HepG2 (cell line): Measurements from ENCODE around the gene ZNF33A. TPM values are rescaled to one million over a fixed set of nuclear protein-coding genes. Genes with fewer than 3 reads are reported as not detected.

Source experiments
- ATAC-seq: fragments of 200-7000 bp; cut with Tn5 transposase; 3 replicates; pipeline ENCODE4 v1.9.1; 2020; ENCODE audit warnings: mild to moderate bottlenecking, moderate library complexity
- Bru-seq: library from RNA; stranded (reverse); fragments of 400-500 nt; gene quantifications from one replicate; lab custom pipeline; 2021; lab: Mats Ljungman, UMichigan
- BruChase-seq, 2 experiments: library from RNA; stranded (reverse); fragments of 400-500 nt; gene quantifications; one replicate each; lab custom pipeline; 2021; lab: Mats Ljungman, UMichigan
- BruUV-seq: library from RNA; stranded (reverse); fragments of 400-500 nt; replicated peaks from 2 replicates; lab custom pipeline; 2021; lab: Mats Ljungman, UMichigan
- CTCF ChIA-PET: fragments of 300-600 bp; formaldehyde crosslinking; extraction: SDS; loops from one replicate; lab custom pipeline; 2021; ENCODE audit warnings: low total read pairs, inconsistent platforms, low intra/inter-chr PET ratio; lab: Yijun Ruan, JAX
- POLR2A ChIA-PET: fragments of 350-600 bp; sonication (Branson Sonifier 250); formaldehyde crosslinking; loops from one replicate; lab custom pipeline; 2020; ENCODE audit warnings: antibody characterized with exemption, inconsistent platforms; lab: Yijun Ruan, JAX
- DNase-seq: peaks from one replicate; pipeline ENCODE4 v3.0.0-alpha.2; 2015; ENCODE audit warnings: low spot score
- FAIRE-seq: peaks from 3 replicates; lab custom pipeline; 2011; peaks lifted over from hg19 to GRCh38; lab: Jason Lieb, UNC
- H2AFZ ChIP-seq: one replicate; pipeline ENCODE4 v1.6.1; 2011; ENCODE audit warnings: low read length, inconsistent platforms
- H3K27ac ChIP-seq: fragments of 300-600 bp; 3 replicates; pipeline ENCODE4 v1.8.0; 2011; ENCODE audit warnings: mixed run types, mild to moderate bottlenecking, mixed read lengths, low read length, inconsistent platforms; ENCODE audit not compliant: insufficient read depth; ENCODE audit errors: extremely low read length
- H3K27me3 ChIP-seq, 2 experiments: fragments of 200-600 bp in 1 of 2; 2 replicates in 1 of 2; 3 replicates in 1 of 2; pipeline versions ENCODE4 v1.6.0 to v1.8.0; 2011; ENCODE audit warnings: low read length in 2 of 2, mild to moderate bottlenecking in 2 of 2, moderate library complexity in 2 of 2, inconsistent platforms in 1 of 2; ENCODE audit not compliant: insufficient read depth in 2 of 2, control insufficient read depth in 1 of 2
- H3K36me3 ChIP-seq, 2 experiments: fragments of 200-600 bp in 1 of 2; replicated peaks in 1 of 2; 2 replicates in 1 of 2; 3 replicates in 1 of 2; pipeline versions ENCODE4 v1.5.1 to v1.8.0; 2011; ENCODE audit warnings: low read length in 2 of 2, inconsistent platforms in 1 of 2; ENCODE audit not compliant: insufficient read depth in 2 of 2, control insufficient read depth in 1 of 2
- H3K4me1 ChIP-seq: 2 replicates; pipeline ENCODE4 v1.5.1; 2012; ENCODE audit warnings: low read length, inconsistent platforms; ENCODE audit not compliant: insufficient read depth
- H3K4me2 ChIP-seq: 2 replicates; pipeline ENCODE4 v1.6.0; 2011; ENCODE audit warnings: low read depth, low read length, inconsistent platforms
- H3K4me3 ChIP-seq, 3 experiments: fragments of 200-600 bp in 1 of 3; sonication (generic), shearing (Covaris generic) in 1 of 3; replicated peaks in 1 of 3; 2 replicates each; pipeline ENCODE4 v1.5.1; 2011 to 2016; ENCODE audit warnings: low read length in 3 of 3, inconsistent platforms in 2 of 3, low read depth in 2 of 3, mild to moderate bottlenecking in 2 of 3, control low read depth in 1 of 3, mixed read lengths in 1 of 3; ENCODE audit not compliant: insufficient read depth in 1 of 3
- H3K79me2 ChIP-seq: one replicate; pipeline ENCODE4 v1.6.1; 2011; ENCODE audit warnings: low read length, inconsistent platforms; ENCODE audit not compliant: insufficient read depth
- H3K9ac ChIP-seq: 2 replicates; pipeline ENCODE4 v1.6.0; 2011; ENCODE audit warnings: mild to moderate bottlenecking, low read depth, low read length, inconsistent platforms; ENCODE audit not compliant: insufficient read depth
- H3K9me3 ChIP-seq: 2 replicates; pipeline ENCODE4 v1.5.1; 2012; ENCODE audit warnings: mild to moderate bottlenecking, low read length
- H4K20me1 ChIP-seq: 2 replicates; pipeline ENCODE4 v1.6.0; 2011; ENCODE audit warnings: inconsistent platforms, mild to moderate bottlenecking, low read length, moderate library complexity; ENCODE audit not compliant: insufficient read depth
- CREB1 ChIP-seq, 2 experiments: fragments of 450-650 bp in 1 of 2; IDR thresholded peaks; 2 replicates each; pipeline ENCODE4 v1.6.1; 2016 to 2017; ENCODE audit warnings: control low read depth in 1 of 2, mild to moderate bottlenecking in 1 of 2, missing compliant biosample characterization in 1 of 2, missing genetic modification characterization in 1 of 2
- DNMT1 ChIP-seq: sonication (generic); formaldehyde crosslinking; IDR thresholded peaks from 2 replicates; pipeline ENCODE4 v1.5.1; 2020; ENCODE audit warnings: mild to moderate bottlenecking, missing genetic modification reagents
- EZH2 ChIP-seq: conservative IDR thresholded peaks from 2 replicates; pipeline ENCODE4 v1.6.1; 2012; ENCODE audit warnings: mild to moderate bottlenecking, low read depth, low read length, moderate library complexity
- FOXP4 ChIP-seq: sonication (generic); formaldehyde crosslinking; IDR thresholded peaks from 2 replicates; pipeline ENCODE4 v1.4.0; 2020; ENCODE audit warnings: missing genetic modification reagents
- ZNF12 ChIP-seq: sonication (generic); formaldehyde crosslinking; IDR thresholded peaks from 2 replicates; pipeline ENCODE4 v1.5.0; 2020; ENCODE audit warnings: missing genetic modification reagents
- ZNF205 ChIP-seq: IDR thresholded peaks from 2 replicates; pipeline ENCODE4 v1.6.1; 2018; ENCODE audit warnings: missing biosample characterization, missing genetic modification reagents
- ZNF614 ChIP-seq: IDR thresholded peaks from 2 replicates; pipeline ENCODE4 v1.6.1; 2018; ENCODE audit warnings: missing biosample characterization, missing genetic modification reagents, inconsistent platforms, borderline replicate concordance
- ZNF674 ChIP-seq: sonication (generic); formaldehyde crosslinking; IDR thresholded peaks from 2 replicates; pipeline ENCODE4 v1.5.0; 2020; ENCODE audit warnings: low read depth, mild to moderate bottlenecking, missing genetic modification reagents
- ZNF879 ChIP-seq: sonication (generic); formaldehyde crosslinking; IDR thresholded peaks from 2 replicates; pipeline ENCODE4 v1.8.1; 2023; ENCODE audit warnings: missing genetic modification reagents
- ZSCAN25 ChIP-seq: sonication (generic); formaldehyde crosslinking; IDR thresholded peaks from 2 replicates; pipeline ENCODE4 v1.8.0; 2022; ENCODE audit warnings: mild to moderate bottlenecking, missing genetic modification reagents
- ZSCAN9 ChIP-seq: IDR thresholded peaks from 2 replicates; pipeline ENCODE4 v1.6.1; 2016; ENCODE audit warnings: borderline replicate concordance
- WGBS: methylation state at CpG from one replicate; pipeline ENCODE4 v1.1.6; 2017; ENCODE audit warnings: low lambda C conversion rate; 5-methylcytosine and 5-hydroxymethylcytosine counted together
- in situ Hi-C: cut with HindIII; loops from 2 replicates; pipeline ENCODE4 v1.10.0; 2017; ENCODE audit warnings: low pct_unique_long_range_greater_than_20kb; ENCODE audit not compliant: extremely low pct_ligation_motif_present
- intact Hi-C: fragments of 100-400 bp; cut with micrococcal nuclease; formaldehyde crosslinking; loops from one replicate; pipeline ENCODE4 v1.10.0; 2022; ENCODE audit not compliant: unreplicated experiment
- long read RNA-seq, 2 experiments: library from RNA in 1 of 2; library from polyadenylated mRNA in 1 of 2; stranded (forward) in 1 of 2; unstranded in 1 of 2; transcript quantifications; one replicate each; pipeline ENCODE4 v2.0.0, GENCODE V29; 2019 to 2022
- polyA minus RNA-seq, 3 experiments: library from RNA; depleted of rRNA, polyadenylated mRNA; stranded (reverse); fragments of >200 nt; gene quantifications; 2 replicates each; pipeline ENCODE4 v1.2.3, GENCODE V29; 2011; ENCODE audit warnings: low replicate concordance in 1 of 3
- polyA plus RNA-seq, 8 experiments: library from polyadenylated mRNA; depleted of rRNA in 3 of 8; stranded (reverse) in 7 of 8; unstranded in 1 of 8; fragments of >200 nt; fragmentation: Illumina TruSeq in 4 of 8; extraction: Trizol in 4 of 8; gene quantifications; 2 replicates each; pipeline versions ENCODE4 v1.2.1 to v1.2.3, GENCODE V29; 2011 to 2016; ENCODE audit warnings: low read depth in 4 of 8, missing spikeins in 1 of 8, mixed read lengths in 1 of 8; ENCODE audit not compliant: insufficient read depth in 1 of 8
- total RNA-seq, 5 experiments: library from RNA; depleted of rRNA; stranded (reverse); fragments of >200 nt; fragmentation: Illumina TruSeq; extraction: Trizol; gene quantifications; 2 replicates each; pipeline ENCODE4 v1.2.3, GENCODE V29; 2016; ENCODE audit warnings: low read depth in 1 of 5
- TF ChIP-seq, protein P1 (sequence below): sonication (generic); formaldehyde crosslinking; IDR thresholded peaks from 2 replicates; pipeline ENCODE4 v1.9.0; 2021; ENCODE audit warnings: missing genetic modification reagents, mild to moderate bottlenecking, borderline replicate concordance

ZNF33A gene
- total RNA-seq (2016; rRNA removed; fragmentation: Illumina TruSeq; extraction: Trizol): 22.5 and 35.5 TPM in 2 replicates
- total RNA-seq (2016; cell fraction: cytosol; rRNA removed; fragmentation: Illumina TruSeq; extraction: Trizol; ENCODE audit: low read depth): 2.3 and 3.1 TPM in 2 replicates
- total RNA-seq (2016; cell fraction: insoluble cytoplasmic fraction; rRNA removed; fragmentation: Illumina TruSeq; extraction: Trizol): 21.6 and 34.4 TPM in 2 replicates
- total RNA-seq (2016; cell fraction: membrane; rRNA removed; fragmentation: Illumina TruSeq; extraction: Trizol): 10.1 and 10.8 TPM in 2 replicates
- total RNA-seq (2016; cell fraction: nucleus; rRNA removed; fragmentation: Illumina TruSeq; extraction: Trizol): 32.1 and 33.5 TPM in 2 replicates
- polyA plus RNA-seq (2011; rRNA removed): 11.1 and 13.1 TPM in 2 replicates
- polyA plus RNA-seq (2011; cell fraction: cytosol; rRNA removed): 5.0 and 7.0 TPM in 2 replicates
- polyA plus RNA-seq (2011; cell fraction: nucleus; rRNA removed): 10.1 and 10.9 TPM in 2 replicates
- polyA plus RNA-seq (2012): 11.7 and 12.5 TPM in 2 replicates
- 2.9 and 3.5 TPM in 2 replicates for polyA plus RNA-seq (2016; cell fraction: cytosol; fragmentation: Illumina TruSeq; extraction: Trizol; ENCODE audit: low read depth)
- polyA plus RNA-seq (2016; cell fraction: insoluble cytoplasmic fraction; fragmentation: Illumina TruSeq; extraction: Trizol; ENCODE audit: low read depth): 20.2 and 21.8 TPM in 2 replicates
- 6.5 and 7.0 TPM in 2 replicates for polyA plus RNA-seq (2016; cell fraction: membrane; fragmentation: Illumina TruSeq; extraction: Trizol; ENCODE audit: low read depth)
- 29.0 and 36.8 TPM in 2 replicates for polyA plus RNA-seq (2016; cell fraction: nucleus; fragmentation: Illumina TruSeq; extraction: Trizol; ENCODE audit: insufficient read depth, low read depth)
- 15.2 and 20.1 TPM in 2 replicates for polyA minus RNA-seq (2011; rRNA and poly(A)+ RNA removed; ENCODE audit: low replicate concordance)
- 9.8 and 10.1 TPM in 2 replicates for polyA minus RNA-seq (2011; cell fraction: cytosol; rRNA and poly(A)+ RNA removed)
- polyA minus RNA-seq (2011; cell fraction: nucleus; rRNA and poly(A)+ RNA removed): 47.1 and 49.6 TPM in 2 replicates
- percentile 86 among the genes with signal in this experiment for Bru-seq, nascent RNA
- BruChase-seq, experiment 1, labeled RNA remaining after a 6-hour chase: percentile 79 among the genes with signal in this experiment
- percentile 87 among the genes with signal in this experiment for BruChase-seq, experiment 2, labeled RNA remaining after a 2-hour chase
- long read RNA-seq, experiment 1, full-length matches to known transcripts: 3 of 6 reads
- long read RNA-seq, experiment 1, partial matches to known transcripts: 0 of 6 reads
- long read RNA-seq, experiment 1, other reads (novel, unspliced or antisense): 3 of 6 reads
- long read RNA-seq, experiment 2, partial matches to known transcripts: 0 of 14 reads
- long read RNA-seq, experiment 2, other reads (novel, unspliced or antisense): 13 of 14 reads

GRCh38 chr10:38010119-38010903, at the start of gene ZNF33A:
Gene ZNF33A, plus strand, starts transcription at chr10:38010675. Its CDS starts 1,667 bp downstream, at chr10:38012342.
- Histone ChIP-seq H3K27ac (peak within 1 kb of the TSS; percentile 91), H3K4me3 (peak within 1 kb of the TSS; percentile 70 to 79 (median 78)), H3K36me3 (peaks cover 3 to 14% of the 10 kb centered on the region in 2 experiments; a peak in 3 of 5 replicates), H4K20me1 (no peaks in the 10 kb centered on the region), H3K79me2 (peaks cover 14% of the 10 kb centered on the region), H3K9me3 (no peaks in the 10 kb centered on the region), H2AFZ (peak within 1 kb of the TSS; percentile 84), H3K4me2 (peak within 1 kb of the TSS; percentile 88), H3K4me1 (peaks cover 17% of the 10 kb centered on the region), H3K9ac (peak within 1 kb of the TSS; percentile 76), H3K27me3 (no peaks in the 10 kb centered on the region)
- intact Hi-C loops: loop anchor here (1.0 to 10.0 kb wide), 4 partner anchors 20 to 156 kb away; partner anchors contain the start of genes ZNF248, ZNF25 and ZNF37A
- FAIRE-seq: peak; percentile 60
- ATAC-seq: peak; percentile 97
- ChIA-PET POLR2A (interaction anchor here (0.9 to 2.1 kb wide), 6 partner anchors 8 to 84 kb away, joined by 3 to 17 read pairs (median 7); partner anchors contain the start of genes ZNF25 and ZNF37A), CTCF (interaction anchor here (0.8 kb wide), 1 partner anchor 33 kb away, joined by 3 read pairs; no protein-coding TSS in a partner anchor)
- in situ Hi-C loops: no loop called here
- 1% methylated on average over 25 of the region's 46 CpGs for WGBS
- DNase-seq: peak; percentile 90
- BruUV-seq: TSS peak; percentile 92
- TF ChIP-seq ZSCAN9 (CRISPR knock-in tag): no peak
- TF ChIP-seq DNMT1 (CRISPR knock-in tag): no peak
- TF ChIP-seq ZNF614 (CRISPR knock-in tag): peak; percentile 45
- TF ChIP-seq EZH2: no peak
- TF ChIP-seq ZNF879 (CRISPR knock-in tag): no peak
- TF ChIP-seq ZNF205 (CRISPR knock-in tag): no peak
- no peak for TF ChIP-seq ZNF12
- TF ChIP-seq, protein P1, sequence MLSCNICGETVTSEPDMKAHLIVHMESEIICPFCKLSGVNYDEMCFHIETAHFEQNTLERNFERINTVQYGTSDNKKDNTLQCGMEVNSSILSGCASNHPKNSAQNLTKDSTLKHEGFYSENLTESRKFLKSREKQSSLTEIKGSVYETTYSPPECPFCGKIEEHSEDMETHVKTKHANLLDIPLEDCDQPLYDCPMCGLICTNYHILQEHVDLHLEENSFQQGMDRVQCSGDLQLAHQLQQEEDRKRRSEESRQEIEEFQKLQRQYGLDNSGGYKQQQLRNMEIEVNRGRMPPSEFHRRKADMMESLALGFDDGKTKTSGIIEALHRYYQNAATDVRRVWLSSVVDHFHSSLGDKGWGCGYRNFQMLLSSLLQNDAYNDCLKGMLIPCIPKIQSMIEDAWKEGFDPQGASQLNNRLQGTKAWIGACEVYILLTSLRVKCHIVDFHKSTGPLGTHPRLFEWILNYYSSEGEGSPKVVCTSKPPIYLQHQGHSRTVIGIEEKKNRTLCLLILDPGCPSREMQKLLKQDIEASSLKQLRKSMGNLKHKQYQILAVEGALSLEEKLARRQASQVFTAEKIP (CRISPR knock-in tag): no peak
- no peak for TF ChIP-seq FOXP4 (CRISPR knock-in tag)
- no peak for TF ChIP-seq ZSCAN25
- no peak for TF ChIP-seq ZNF674 (CRISPR knock-in tag)
- no peak; the same call in 1 of the 2 replicates for TF ChIP-seq CREB1 (IDR thresholded peaks at IDR 0.05)
- TF ChIP-seq CREB1 (CRISPR knock-in tag; IDR thresholded peaks at IDR 0.05): peak; percentile 59; the same call in 1 of the 2 replicates
